WTC11 (cell line): ENCODE data around the gene GNA12. TPM values are rescaled to one million over a fixed set of nuclear protein-coding genes. Genes with fewer than 3 reads are reported as not detected.

Experiments used
- ATAC-seq: fragments of 200-7000 bp; cut with Tn5 transposase; 2 replicates; pipeline ENCODE4 v1.10.0; 2021; ENCODE audit warnings: mild to moderate bottlenecking, moderate library complexity
- CTCF ChIA-PET: fragments of 300-600 bp; sonication (Branson Sonifier 250); formaldehyde crosslinking; loops from one replicate; lab custom pipeline; 2021; ENCODE audit warnings: antibody characterized with exemption; lab: Charles Lee
- POLR2A ChIA-PET: fragments of 350-600 bp; sonication (Branson Sonifier 250); formaldehyde crosslinking; loops from one replicate; lab custom pipeline; 2021; ENCODE audit warnings: antibody characterized with exemption; lab: Charles Lee
- DNase-seq: peaks from one replicate; pipeline ENCODE4 v3.0.0; 2021; ENCODE audit warnings: low spot score
- H3K27ac Mint-ChIP-seq: 2 replicates; pipeline ENCODE4 v1.8.0; 2021; ENCODE audit warnings: mixed read lengths
- H3K27me3 Mint-ChIP-seq: 2 replicates; pipeline ENCODE4 v1.8.0; 2021; ENCODE audit warnings: low read depth, mild to moderate bottlenecking, moderate library complexity, mixed read lengths
- H3K36me3 Mint-ChIP-seq: 2 replicates; pipeline ENCODE4 v1.8.0; 2021; ENCODE audit warnings: mixed read lengths
- H3K4me1 Mint-ChIP-seq: 2 replicates; pipeline ENCODE4 v1.8.0; 2022; ENCODE audit warnings: mixed read lengths
- H3K4me3 Mint-ChIP-seq: 2 replicates; pipeline ENCODE4 v1.8.0; 2021; ENCODE audit warnings: mild to moderate bottlenecking, moderate library complexity, mixed read lengths
- H3K9me3 Mint-ChIP-seq: 2 replicates; pipeline ENCODE4 v1.8.0; 2021; ENCODE audit warnings: mixed read lengths
- ARID4B ChIP-seq: sonication (generic); formaldehyde crosslinking; IDR thresholded peaks from 2 replicates; pipeline ENCODE4 v1.8.0; 2023; ENCODE audit warnings: missing genetic modification reagents, mild to moderate bottlenecking, borderline replicate concordance
- ATF1 ChIP-seq: sonication (generic); formaldehyde crosslinking; IDR thresholded peaks from 2 replicates; pipeline ENCODE4 v1.8.1; 2023; ENCODE audit warnings: mild to moderate bottlenecking, moderate library complexity, missing genetic modification reagents
- CTCF ChIP-seq: fragments of 200-600 bp; IDR thresholded peaks from 2 replicates; pipeline ENCODE4 v1.8.0; 2022; ENCODE audit warnings: antibody characterized with exemption
- ERG ChIP-seq: fragments of 250-450 bp; sonication (Bioruptor Pico); IDR thresholded peaks from 2 replicates; pipeline ENCODE4 v1.8.0; 2021; ENCODE audit warnings: mild to moderate bottlenecking
- ESRRA ChIP-seq: sonication (generic); formaldehyde crosslinking; IDR thresholded peaks from 2 replicates; pipeline ENCODE4 v1.8.1; 2022; ENCODE audit warnings: mild to moderate bottlenecking, missing genetic modification reagents, borderline replicate concordance
- NFATC4 ChIP-seq: fragments of 250-450 bp; sonication (Bioruptor Pico); IDR thresholded peaks from 2 replicates; pipeline ENCODE4 v1.9.0; 2021; ENCODE audit warnings: mild to moderate bottlenecking
- NR3C1 ChIP-seq: sonication (generic); formaldehyde crosslinking; conservative IDR thresholded peaks from 2 replicates; pipeline ENCODE4 v1.8.1; 2023; ENCODE audit warnings: low read depth, mild to moderate bottlenecking, missing genetic modification reagents
- PREB ChIP-seq: sonication (generic); formaldehyde crosslinking; IDR thresholded peaks from 2 replicates; pipeline ENCODE4 v1.8.1; 2022; ENCODE audit warnings: mild to moderate bottlenecking, missing genetic modification reagents, moderate library complexity, borderline replicate concordance
- SMAD3 ChIP-seq: sonication (generic); formaldehyde crosslinking; IDR thresholded peaks from 2 replicates; pipeline ENCODE4 v1.8.0; 2022; ENCODE audit warnings: missing genetic modification reagents, mild to moderate bottlenecking, borderline replicate concordance
- TP53 ChIP-seq: sonication (generic); formaldehyde crosslinking; IDR thresholded peaks from 2 replicates; pipeline ENCODE4 v1.8.1; 2023; ENCODE audit warnings: mild to moderate bottlenecking, missing genetic modification reagents
- ZNF416 ChIP-seq: fragments of 250-450 bp; sonication (Bioruptor Pico); IDR thresholded peaks from 2 replicates; pipeline ENCODE4 v1.9.0; 2021; ENCODE audit warnings: mild to moderate bottlenecking, inconsistent platforms
- ZNF512 ChIP-seq: sonication (generic); formaldehyde crosslinking; IDR thresholded peaks from 2 replicates; pipeline ENCODE4 v1.8.1; 2022; ENCODE audit warnings: missing genetic modification reagents, borderline replicate concordance
- total RNA-seq: library from RNA; stranded (reverse); gene quantifications from 3 replicates; pipeline ENCODE4 v1.2.3, GENCODE V29; 2021

Gene GNA12
- total RNA-seq, 1 experiment from 2014 or later = 99.6 TPM

- no peak for TF ChIP-seq NR3C1 (CRISPR knock-in tag)
- TF ChIP-seq PREB (CRISPR knock-in tag) = no peak
- no peak for TF ChIP-seq ESRRA (CRISPR knock-in tag)
- no peak for TF ChIP-seq ATF1 (CRISPR knock-in tag)
- no peak for TF ChIP-seq SMAD3 (CRISPR knock-in tag)
- no peak for TF ChIP-seq CTCF
- no peak for TF ChIP-seq ZNF512 (CRISPR knock-in tag)
- no peak for TF ChIP-seq TP53 (CRISPR knock-in tag)
- peak overlapping the region; percentile 64; the same call in 1 of the 2 replicates for H3K27ac Mint-ChIP-seq
- H3K4me3 Mint-ChIP-seq = no peak overlapping the region
- H3K27me3 Mint-ChIP-seq = no peaks in the 10 kb centered on the region
- POLR2A ChIA-PET = no interaction called here
- peaks cover 40% of the 10 kb centered on the region for H3K4me1 Mint-ChIP-seq
- ATAC-seq (no peak), DNase-seq (no peak)
- H3K9me3 Mint-ChIP-seq = peaks cover 3% of the 10 kb centered on the region; the same call in 1 of the 2 replicates
- peaks cover 23% of the 10 kb centered on the region for H3K36me3 Mint-ChIP-seq
- CTCF ChIA-PET = no interaction called here
These were observed 88.6 kb downstream of the GNA12 start for GRCh38 chr7:2755531-2755930.

- no peak for TF ChIP-seq NFATC4 (CRISPR knock-in tag)
- no peak for TF ChIP-seq ERG (CRISPR knock-in tag)
- no peak for TF ChIP-seq ARID4B (CRISPR knock-in tag)
- no peak for TF ChIP-seq ZNF416 (CRISPR knock-in tag)
- TF ChIP-seq, all 79 proteins: peak for 0
- no peak for ATAC-seq
- ChIA-PET POLR2A (no interaction called here), CTCF (no interaction called here)
- Mint-ChIP-seq H3K27ac (peak overlapping the region; percentile 64; the same call in 1 of the 2 replicates), H3K27me3 (no peaks in the 10 kb centered on the region), H3K9me3 (peaks cover 4% of the 10 kb centered on the region; the same call in 1 of the 2 replicates), H3K4me1 (peaks cover 39% of the 10 kb centered on the region), H3K4me3 (no peak overlapping the region), H3K36me3 (peaks cover 25% of the 10 kb centered on the region)
- DNase-seq = no peak
These were observed 89.2 kb downstream of the GNA12 start for GRCh38 chr7:2754912-2755311.
